Hair follicular keratinocyte (primary cell): Measurements from ENCODE around the gene HYAL1. TPM values are rescaled to one million over a fixed set of nuclear protein-coding genes. Genes with fewer than 3 reads are reported as not detected.

Experiments used
- total RNA-seq: library from RNA; depleted of rRNA; stranded (reverse); fragments of >200 nt; gene quantifications from 2 replicates; pipeline ENCODE4 v1.2.3, GENCODE V29; 2015

HYAL1 gene
- total RNA-seq: 3.0 and 6.3 TPM in 2 replicates

DNA sequence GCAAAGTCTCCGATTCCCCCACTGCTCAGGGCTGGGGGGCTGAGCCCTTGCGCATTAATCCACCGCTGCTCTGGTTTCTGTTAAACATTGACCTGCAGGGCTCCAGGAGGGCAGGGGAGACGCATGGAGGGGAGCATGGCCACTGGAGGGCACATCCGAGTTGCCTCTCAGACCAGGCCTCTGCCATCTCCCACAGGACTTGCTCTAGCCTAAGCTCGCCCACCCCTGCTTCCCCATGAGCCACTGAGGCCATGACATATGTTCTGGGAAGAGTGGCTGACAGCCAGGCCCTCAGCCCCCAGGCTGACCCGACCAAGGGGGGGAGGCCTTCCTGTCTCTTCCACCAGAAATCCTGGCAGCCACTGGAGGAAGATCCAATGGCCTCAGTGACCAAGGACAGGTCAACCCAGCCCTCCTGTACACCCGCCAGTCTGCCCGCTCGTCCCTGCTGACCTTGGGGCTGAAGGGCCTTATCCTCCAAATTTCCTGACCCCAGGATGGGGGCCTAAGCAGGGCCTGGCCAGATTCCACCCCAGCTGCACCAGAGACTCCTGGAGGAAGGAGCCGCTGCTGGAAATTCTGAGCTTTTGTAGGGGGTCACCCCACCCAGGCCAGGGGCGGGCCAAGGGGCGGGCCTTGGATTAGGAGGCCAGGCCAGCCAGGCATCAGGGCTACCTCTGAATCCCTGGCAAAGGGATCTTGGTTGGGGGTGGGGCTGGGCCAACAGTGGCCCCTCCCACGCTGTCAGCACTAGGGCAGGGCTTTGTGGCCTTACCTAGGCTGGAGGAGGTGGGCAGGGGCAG, at the start of gene HYAL1:
Gene HYAL1 (minus strand): TSS at position 562 of the 803 bp plus-strand sequence. CDS start 618 bp downstream, outside the sequence.

DNA sequence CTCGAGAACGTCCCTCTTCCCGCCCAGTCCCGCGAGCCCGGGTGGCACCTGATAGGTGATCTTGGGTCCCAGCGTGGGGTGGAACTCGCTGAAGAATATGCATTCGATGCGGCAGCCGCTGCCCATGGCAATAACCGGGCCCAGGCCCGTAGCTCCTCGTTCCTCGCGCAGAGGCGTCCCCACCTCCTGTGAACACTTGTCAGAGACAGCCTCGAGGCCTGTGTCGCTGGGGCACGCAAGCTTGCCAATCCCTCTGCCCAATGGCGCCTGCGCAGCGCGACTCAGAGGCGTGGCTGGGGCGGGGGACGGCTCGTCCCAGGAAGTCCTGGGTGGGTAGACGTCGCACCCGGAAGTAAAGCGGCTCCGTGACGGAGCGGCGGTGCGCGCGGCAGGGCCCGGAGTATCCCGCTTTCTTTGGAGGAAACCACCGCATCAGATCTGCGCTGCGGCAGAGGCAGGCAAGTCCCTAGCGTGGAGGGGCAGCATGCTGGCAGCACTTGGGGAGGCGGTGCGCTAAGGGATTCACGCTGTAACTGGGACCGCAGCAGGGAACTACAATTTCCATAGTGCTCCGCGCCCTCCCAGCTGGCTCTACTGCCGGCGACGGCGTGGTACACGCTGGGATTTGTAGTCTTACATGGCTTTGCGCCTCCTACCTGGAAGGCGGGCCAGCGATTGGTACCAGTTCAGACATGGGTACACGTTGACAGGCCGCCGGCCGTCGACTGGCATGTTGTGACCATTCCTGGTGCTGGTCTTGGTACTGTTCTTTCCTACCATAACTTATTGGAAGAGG, 47.4 kb upstream of the HYAL1 start, which contains the start of the genes CYB561D2 and NPRL2:
Gene CYB561D2 (plus strand): TSS at position 336 of the 796 bp plus-strand sequence. CDS start 572 bp downstream, outside the sequence.
Gene NPRL2 (minus strand): TSS at position 249 of the 796 bp plus-strand sequence. CDS start 123 bp downstream, at position 126.

GRCh38 chr3:50345586-50346234, 42.3 kb upstream of the HYAL1 start, which contains the start of gene ZMYND10:
Gene ZMYND10 (minus strand): TSS chr3:50345732. CDS start chr3:50345579, 153 bp downstream.

DNA sequence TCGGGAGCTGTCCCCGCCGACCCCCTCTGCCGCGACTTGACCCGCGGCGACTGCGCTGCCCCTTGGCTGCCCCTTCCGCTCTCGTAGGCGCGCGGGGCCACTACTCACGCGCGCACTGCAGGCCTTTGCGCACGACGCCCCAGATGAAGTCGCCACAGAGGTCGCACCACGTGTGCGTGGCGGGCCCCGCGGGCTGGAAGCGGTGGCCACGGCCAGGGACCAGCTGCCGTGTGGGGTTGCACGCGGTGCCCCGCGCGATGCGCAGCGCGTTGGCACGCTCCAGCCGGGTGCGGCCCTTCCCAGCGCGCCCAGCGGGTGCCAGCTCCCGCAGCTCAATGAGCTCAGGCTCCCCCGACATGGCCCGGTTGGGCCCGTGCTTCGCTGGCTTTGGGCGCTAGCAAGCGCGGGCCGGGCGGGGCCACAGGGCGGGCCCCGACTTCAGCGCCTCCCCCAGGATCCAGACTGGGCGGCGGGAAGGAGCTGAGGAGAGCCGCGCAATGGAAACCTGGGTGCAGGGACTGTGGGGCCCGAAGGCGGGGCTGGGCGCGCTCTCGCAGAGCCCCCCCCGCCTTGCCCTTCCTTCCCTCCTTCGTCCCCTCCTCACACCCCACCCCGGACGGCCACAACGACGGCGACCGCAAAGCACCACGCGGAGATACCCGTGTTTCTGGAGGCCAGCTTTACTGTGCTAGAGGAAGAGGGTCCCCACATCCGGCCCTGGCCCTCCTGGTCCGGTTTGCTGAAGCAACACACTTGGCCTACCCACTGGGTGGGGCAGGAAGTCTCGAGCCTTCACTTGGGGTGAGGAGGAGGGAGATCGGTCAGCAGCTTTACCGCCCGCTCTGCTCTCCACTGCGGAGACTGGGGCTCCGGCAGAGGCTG, 37.3 kb upstream of the HYAL1 start, which contains the start of gene RASSF1:
Gene RASSF1 (minus strand): TSS at position 389 of the 882 bp plus-strand sequence. CDS start 31 bp downstream, at position 358.

GRCh38 chr3:50327943-50328691, 24.7 kb upstream of the HYAL1 start, which contains the start of gene TUSC2:
Gene TUSC2 (minus strand): TSS chr3:50328223. CDS start chr3:50328099, 124 bp downstream.

DNA sequence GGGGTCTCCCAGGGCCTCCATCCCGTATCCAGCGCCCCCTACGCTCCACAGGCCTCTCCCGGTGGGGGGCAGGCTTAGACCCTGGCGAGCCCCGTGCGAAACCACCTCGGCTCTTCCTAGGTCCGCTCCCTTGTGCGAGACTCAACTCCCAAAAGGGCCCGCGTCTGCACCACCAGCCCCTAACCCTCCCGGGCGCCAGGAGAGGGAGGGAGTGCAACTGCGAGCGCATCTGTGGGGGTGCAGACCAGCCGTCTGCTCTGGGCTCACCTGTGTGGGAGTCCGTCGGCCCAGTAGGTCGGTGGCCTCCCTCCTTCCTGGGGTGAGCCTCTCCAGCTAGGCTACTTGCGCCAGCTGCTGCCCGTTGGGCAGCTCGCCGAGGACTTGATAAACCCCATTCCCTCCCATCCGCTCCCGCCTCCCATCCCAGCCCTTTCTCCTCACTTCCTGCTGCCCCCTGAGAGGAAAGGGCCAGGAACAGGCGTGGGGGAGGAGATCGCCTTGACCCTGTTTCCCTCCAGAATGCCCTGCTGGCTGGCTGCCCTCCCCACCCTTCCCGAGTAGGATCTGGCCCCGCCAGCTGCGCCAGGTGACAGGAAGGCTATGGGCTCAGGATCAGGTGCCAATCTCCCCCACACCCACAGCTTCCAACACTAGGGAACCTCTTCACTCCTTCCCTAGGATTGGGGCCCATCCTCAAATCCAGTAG, 19.2 kb upstream of the HYAL1 start, which contains the start of gene HYAL2:
Gene HYAL2 (minus strand): TSS at position 360 of the 706 bp plus-strand sequence. CDS start 2,256 bp downstream, outside the sequence.

DNA sequence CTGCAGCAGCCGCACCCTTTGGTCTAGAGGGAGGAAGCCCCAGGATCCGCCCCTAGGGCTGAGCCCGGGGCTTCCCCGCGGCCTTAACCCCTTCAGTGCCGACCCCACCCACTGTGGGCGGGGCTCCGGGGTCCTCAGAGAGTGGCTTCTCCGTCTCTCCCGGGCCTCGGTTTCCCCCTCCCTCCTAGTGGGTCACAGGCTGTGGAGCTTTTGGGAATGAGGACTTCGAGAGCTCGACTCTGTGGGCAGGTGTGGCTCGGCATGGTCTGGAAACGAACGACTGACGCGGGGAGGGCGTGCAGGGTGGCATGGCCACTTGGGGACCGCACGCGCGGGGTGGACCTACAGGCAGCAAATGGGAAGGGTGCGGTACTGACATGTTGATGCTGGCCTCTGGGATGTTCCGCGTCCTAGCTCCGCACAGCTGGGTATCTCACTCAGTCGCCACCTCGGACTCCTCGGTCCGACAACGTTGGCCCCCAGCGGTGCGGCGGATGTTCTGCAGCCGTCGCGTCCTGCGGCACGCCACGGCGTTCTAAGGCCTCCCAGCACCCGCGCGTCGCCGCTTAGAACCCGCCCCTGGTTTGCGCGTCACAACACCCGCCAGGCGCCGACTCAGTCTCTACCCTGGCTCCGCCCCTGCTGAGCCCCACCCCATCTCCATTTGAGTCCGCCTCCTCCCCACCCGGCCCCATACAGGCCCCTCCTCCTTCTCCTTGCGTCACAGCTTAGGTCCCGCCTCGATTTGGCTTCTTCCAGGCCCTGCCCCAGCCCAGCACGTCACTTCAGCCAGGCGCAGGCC, 4.3 kb downstream of the HYAL1 start, which contains the start of the genes HYAL3 and NAA80:
Gene HYAL3 (minus strand): TSS at position 570 of the 802 bp plus-strand sequence. CDS start 3,803 bp downstream, outside the sequence.
Gene NAA80 (minus strand): TSS at position 570 of the 802 bp plus-strand sequence. CDS start 1,942 bp downstream, outside the sequence.

GRCh38 chr3:50292159-50293078, 11.0 kb downstream of the HYAL1 start, which contains the start of gene IFRD2:
Gene IFRD2 (minus strand): TSS chr3:50292429. CDS start chr3:50292274, 155 bp downstream.

DNA sequence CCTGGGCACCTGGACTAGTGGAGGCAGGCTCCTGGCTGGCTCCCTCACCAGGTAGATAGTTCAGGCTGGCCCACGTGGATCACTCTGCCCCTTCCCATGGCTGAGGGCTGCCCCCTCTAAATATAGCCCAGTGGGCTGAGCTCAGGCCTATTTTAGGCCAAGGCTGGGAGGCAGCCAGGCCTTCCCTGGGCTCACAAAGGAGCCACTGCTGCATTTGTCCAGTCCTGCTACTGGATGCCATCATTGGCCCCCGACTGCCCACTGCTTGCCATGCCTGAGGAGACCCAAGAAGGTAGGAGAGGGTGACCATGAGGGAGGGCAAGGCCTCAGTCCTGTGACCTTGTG, 24.5 kb downstream of the HYAL1 start, which contains the start of gene LSMEM2:
Gene LSMEM2 (plus strand): TSS at position 208 of the 345 bp plus-strand sequence. CDS start 27 bp downstream, at position 235.

DNA sequence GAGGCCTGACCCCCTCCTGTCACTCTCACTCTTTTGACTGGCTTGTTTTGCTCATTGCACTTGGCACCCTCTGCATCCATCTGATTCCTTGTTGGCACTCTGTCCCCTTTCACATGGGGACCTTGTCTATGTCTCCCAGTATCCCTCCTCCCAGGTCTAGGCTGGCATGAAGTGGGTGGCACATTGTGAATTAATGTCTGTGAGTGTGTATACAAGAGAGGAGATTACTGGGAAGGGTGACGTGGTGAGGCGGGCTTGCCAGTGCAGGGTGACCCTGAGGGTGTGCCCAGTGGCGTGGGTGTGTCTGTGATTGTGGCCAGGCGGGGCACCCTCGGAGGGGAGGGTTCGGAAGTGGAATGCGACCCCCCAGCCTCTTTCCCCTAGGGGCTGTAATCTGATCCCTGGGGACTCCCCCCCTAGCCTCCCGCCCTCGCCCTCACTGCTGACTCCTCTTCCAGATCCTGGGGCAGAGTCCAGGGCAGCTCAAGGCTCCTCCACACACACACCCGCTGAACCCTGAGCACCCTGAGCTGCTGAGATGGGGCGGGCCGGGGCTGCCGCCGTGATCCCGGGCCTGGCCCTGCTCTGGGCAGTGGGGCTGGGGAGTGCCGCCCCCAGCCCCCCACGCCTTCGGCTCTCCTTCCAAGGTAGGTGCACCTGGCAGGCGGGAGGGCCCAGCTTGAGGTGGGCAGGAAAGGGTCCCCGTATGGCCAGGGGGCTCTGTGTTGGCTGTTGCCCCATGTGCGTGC, 34.5 kb downstream of the HYAL1 start, which contains the start of gene SEMA3B:
Gene SEMA3B (plus strand): TSS at position 445 of the 749 bp plus-strand sequence. CDS start 94 bp downstream, at position 539.

Other genes starting within 250 kb of the HYAL1 start
- gene RBM5, start 214.7 kb downstream of the HYAL1 start, total RNA-seq: 40.3 and 47.6 TPM in 2 replicates
- 120 and 137 TPM in 2 replicates for gene SEMA3F, start 148.2 kb downstream of the HYAL1 start, total RNA-seq
- not detected in 2 replicates for gene GNAT1, start 112.0 kb downstream of the HYAL1 start, total RNA-seq
- not detected in 2 replicates for gene SLC38A3, start 98.3 kb downstream of the HYAL1 start, total RNA-seq
- gene GNAI2, start 67.4 kb downstream of the HYAL1 start, total RNA-seq: 179 and 228 TPM in 2 replicates
- 3.5 and 8.4 TPM in 2 replicates for gene SEMA3B, start 34.4 kb downstream of the HYAL1 start, total RNA-seq
- gene LSMEM2, start 24.5 kb downstream of the HYAL1 start, total RNA-seq: not detected in 2 replicates
- gene IFRD2, start 11.1 kb downstream of the HYAL1 start, total RNA-seq: 134 and 183 TPM in 2 replicates
- gene HYAL3, start 4.2 kb downstream of the HYAL1 start, total RNA-seq: 11.6 TPM in 2 replicates
- 16.7 and 30.1 TPM in 2 replicates for gene NAA80, start 4.2 kb downstream of the HYAL1 start, total RNA-seq
- gene HYAL2, start 19.2 kb upstream of the HYAL1 start, total RNA-seq: 78.0 and 92.5 TPM in 2 replicates
- gene TUSC2, start 24.6 kb upstream of the HYAL1 start, total RNA-seq: 38.6 and 39.7 TPM in 2 replicates
- 16.5 and 27.5 TPM in 2 replicates for gene RASSF1, start 37.3 kb upstream of the HYAL1 start, total RNA-seq
- 0.11 and 0.62 TPM in 2 replicates for gene ZMYND10, start 42.2 kb upstream of the HYAL1 start, total RNA-seq
- 14.6 and 17.2 TPM in 2 replicates for gene NPRL2, start 47.2 kb upstream of the HYAL1 start, total RNA-seq
- gene CYB561D2, start 47.3 kb upstream of the HYAL1 start, total RNA-seq: 24.4 and 29.2 TPM in 2 replicates
- 47.8 and 51.1 TPM in 2 replicates for gene TMEM115, start 55.9 kb upstream of the HYAL1 start, total RNA-seq
- not detected in 2 replicates for gene CACNA2D2, start 200.1 kb upstream of the HYAL1 start, total RNA-seq